Neural crest cell (in vitro differentiated cells): ENCODE measurements around the gene RALGPS1. TPM values are rescaled to one million over a fixed set of nuclear protein-coding genes. Genes with fewer than 3 reads are reported as not detected.

ENCODE experiments used
- DNase-seq: peaks from one replicate; pipeline ENCODE4 v3.0.0; 2021; ENCODE audit warnings: low read depth, mixed read lengths, low spot score
- H3K27ac Mint-ChIP-seq: one replicate; pipeline ENCODE4 v1.8.0; 2021; ENCODE audit warnings: mild to moderate bottlenecking, mixed read lengths; ENCODE audit not compliant: unreplicated experiment
- H3K27me3 Mint-ChIP-seq: 2 replicates; pipeline ENCODE4 v1.8.0; 2021; ENCODE audit warnings: low read depth, mild to moderate bottlenecking, mixed read lengths
- H3K36me3 Mint-ChIP-seq: 2 replicates; pipeline ENCODE4 v1.8.0; 2021; ENCODE audit warnings: low read depth, mild to moderate bottlenecking, mixed read lengths
- H3K4me1 Mint-ChIP-seq: 2 replicates; pipeline ENCODE4 v1.8.0; 2021; ENCODE audit warnings: mixed read lengths
- H3K4me3 Mint-ChIP-seq: one replicate; pipeline ENCODE4 v1.8.0; 2021; ENCODE audit warnings: mild to moderate bottlenecking, mixed read lengths
- H3K9me3 Mint-ChIP-seq: 2 replicates; pipeline ENCODE4 v1.8.0; 2021; ENCODE audit warnings: mixed read lengths
- total RNA-seq: library from RNA; stranded (reverse); gene quantifications from 2 replicates; pipeline ENCODE4 v1.2.1, GENCODE V29; 2021
- TF ChIP-seq, protein P1 (sequence below): fragments of 200-600 bp; sonication (generic); conservative IDR thresholded peaks from 2 replicates; pipeline ENCODE4 v1.5.0; 2021; ENCODE audit warnings: antibody characterized with exemption, mild to moderate bottlenecking

RALGPS1 gene
- total RNA-seq, 1 donor from 2014 or later = 11.7 TPM

DNA sequence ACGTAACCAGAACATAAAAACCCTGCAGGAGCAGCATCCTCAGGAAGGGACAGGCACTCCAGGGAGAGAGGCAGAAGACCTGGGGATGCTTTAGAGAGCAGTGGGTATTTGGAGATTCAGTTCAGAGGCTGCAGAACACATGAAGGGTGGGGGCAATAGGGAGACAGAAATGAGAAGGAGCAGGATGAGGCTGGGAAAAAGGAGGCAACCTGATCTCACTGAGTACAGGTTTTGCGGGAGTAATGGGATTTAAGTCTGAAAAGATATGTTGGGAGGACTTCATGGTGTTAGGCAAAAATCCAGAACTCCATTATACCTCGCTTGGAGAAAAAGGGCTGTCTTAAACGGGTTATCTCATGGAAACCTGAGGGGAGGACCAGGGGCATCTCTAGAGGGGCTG is 308.7 kb downstream of the RALGPS1 start:
- Mint-ChIP-seq H3K36me3 (no peaks in the 10 kb centered on the region), H3K27ac (no peak overlapping the region), H3K27me3 (peaks cover 48% of the 10 kb centered on the region), H3K9me3 (no peaks in the 10 kb centered on the region), H3K4me3 (peak overlapping the region; percentile 92), H3K4me1 (peaks cover 7% of the 10 kb centered on the region)
- TF ChIP-seq, protein P1, sequence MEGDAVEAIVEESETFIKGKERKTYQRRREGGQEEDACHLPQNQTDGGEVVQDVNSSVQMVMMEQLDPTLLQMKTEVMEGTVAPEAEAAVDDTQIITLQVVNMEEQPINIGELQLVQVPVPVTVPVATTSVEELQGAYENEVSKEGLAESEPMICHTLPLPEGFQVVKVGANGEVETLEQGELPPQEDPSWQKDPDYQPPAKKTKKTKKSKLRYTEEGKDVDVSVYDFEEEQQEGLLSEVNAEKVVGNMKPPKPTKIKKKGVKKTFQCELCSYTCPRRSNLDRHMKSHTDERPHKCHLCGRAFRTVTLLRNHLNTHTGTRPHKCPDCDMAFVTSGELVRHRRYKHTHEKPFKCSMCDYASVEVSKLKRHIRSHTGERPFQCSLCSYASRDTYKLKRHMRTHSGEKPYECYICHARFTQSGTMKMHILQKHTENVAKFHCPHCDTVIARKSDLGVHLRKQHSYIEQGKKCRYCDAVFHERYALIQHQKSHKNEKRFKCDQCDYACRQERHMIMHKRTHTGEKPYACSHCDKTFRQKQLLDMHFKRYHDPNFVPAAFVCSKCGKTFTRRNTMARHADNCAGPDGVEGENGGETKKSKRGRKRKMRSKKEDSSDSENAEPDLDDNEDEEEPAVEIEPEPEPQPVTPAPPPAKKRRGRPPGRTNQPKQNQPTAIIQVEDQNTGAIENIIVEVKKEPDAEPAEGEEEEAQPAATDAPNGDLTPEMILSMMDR = no peak
- no peak for DNase-seq

DNA sequence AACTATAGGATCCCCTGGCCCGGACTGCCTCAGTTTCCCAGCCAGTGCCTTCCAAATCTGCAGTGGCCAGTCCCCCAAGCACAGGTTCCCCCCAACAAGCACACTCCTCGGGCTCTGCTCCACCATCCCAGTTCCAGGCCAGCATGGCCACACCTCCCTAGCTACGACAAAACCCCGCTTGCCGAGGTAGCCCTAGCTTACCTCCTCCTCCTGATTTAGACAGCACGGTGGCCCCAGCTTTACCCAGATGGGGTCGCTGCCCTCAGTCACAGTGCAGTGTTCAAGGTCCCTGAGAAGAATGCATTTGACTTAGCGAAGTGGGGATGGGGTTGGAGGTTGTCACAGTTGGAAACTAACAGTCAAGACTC is 309.2 kb downstream of the RALGPS1 start:
- H3K27ac Mint-ChIP-seq = no peak overlapping the region
- peaks cover 48% of the 10 kb centered on the region for H3K27me3 Mint-ChIP-seq

DNA sequence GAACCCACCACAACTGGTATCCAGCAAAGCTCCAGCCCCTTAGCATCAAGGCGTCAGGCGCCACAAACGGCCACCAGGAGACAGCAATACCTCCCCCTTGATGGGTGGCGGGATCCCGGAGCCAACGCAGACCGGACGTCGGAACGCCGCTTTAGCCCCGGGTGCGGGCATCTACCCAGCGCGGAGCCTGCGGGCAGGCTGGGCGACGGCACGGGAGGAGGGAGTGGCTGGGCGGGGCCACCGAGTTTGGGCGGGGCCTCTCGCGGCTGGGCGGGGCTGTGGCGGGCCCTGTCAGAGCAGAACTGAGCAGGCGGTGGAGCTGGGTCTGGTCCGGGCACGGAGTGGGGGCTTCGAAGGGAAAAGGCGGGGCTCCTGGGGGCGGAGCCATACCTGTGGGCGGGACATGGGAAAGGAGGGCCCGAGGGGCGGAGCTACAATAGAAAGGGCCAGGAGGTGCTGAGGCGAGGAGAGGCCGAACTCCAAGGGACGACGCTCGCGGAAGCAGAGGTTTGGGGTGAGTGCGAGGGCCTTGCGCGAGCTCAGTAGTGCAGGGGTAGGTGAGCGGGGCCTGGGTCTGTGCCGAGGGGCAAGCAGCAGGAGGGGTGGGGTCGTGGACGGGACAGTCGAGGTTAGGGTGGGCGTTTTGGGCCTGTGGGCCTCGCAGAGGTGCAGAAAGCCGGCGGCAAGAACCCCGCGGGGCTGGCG is 309.7 kb downstream of the RALGPS1 start:
- TF ChIP-seq, protein P1 = peak; percentile 44
- H3K4me1 Mint-ChIP-seq = peaks cover 7% of the 10 kb centered on the region
- H3K27ac Mint-ChIP-seq = peak overlapping the region; percentile 91
- peaks cover 48% of the 10 kb centered on the region for H3K27me3 Mint-ChIP-seq
- peak overlapping the region; percentile 92 for H3K4me3 Mint-ChIP-seq
- DNase-seq = peak; percentile 86
- H3K36me3 Mint-ChIP-seq = no peaks in the 10 kb centered on the region
- H3K9me3 Mint-ChIP-seq = no peaks in the 10 kb centered on the region

More for the DNA sequence above, 309.2 kb downstream of the RALGPS1 start:
- peaks cover 7% of the 10 kb centered on the region for H3K4me1 Mint-ChIP-seq
- TF ChIP-seq, protein P1 = no peak
- H3K9me3 Mint-ChIP-seq = no peaks in the 10 kb centered on the region
- DNase-seq = no peak
- H3K4me3 Mint-ChIP-seq = peak overlapping the region; percentile 92
- H3K36me3 Mint-ChIP-seq = no peaks in the 10 kb centered on the region

DNA sequence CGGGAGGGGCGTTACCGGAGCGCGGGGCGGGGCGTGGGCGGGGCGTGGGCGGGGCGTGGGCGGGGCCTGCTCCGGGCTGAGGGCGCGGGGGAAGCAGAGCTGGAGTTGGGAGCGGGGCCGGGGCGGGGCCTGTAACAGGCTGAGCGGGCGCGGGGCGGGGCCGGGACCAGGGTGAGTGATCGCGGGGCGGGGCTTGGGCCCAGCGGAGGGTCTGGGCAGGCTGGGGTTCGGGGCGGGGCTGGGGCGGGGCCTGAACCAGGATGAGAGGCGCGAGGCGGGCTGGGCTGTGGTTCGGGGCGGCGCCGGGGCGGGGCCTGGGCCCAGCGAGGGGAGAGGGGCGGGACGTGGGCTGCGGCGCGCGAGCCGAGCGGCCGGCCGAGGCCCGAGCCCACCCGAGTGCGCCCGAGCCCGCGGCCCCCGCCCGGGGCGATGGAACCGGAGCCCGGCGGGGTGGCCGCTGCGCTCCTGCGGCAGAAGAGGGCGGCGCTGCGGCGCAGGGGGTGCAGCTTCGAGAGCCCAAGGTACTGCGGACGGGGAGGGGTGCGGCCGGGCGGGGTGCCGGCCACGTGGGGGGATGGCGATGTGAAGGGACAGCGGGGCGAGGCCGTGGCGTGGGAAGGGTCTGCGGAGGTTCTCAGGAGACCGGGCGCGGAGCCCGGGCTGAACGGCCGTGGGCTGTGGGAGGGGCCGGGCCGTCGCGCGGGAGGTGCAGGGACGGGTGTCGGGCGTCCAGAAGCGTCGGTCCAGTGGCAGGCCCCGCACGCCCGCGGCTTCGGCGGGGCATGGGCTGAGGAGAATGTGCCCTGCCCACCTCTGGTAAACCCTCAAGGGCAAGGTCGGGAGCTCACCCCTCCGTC is 310.5 kb downstream of the RALGPS1 start:
- Mint-ChIP-seq H3K9me3 (no peaks in the 10 kb centered on the region), H3K27me3 (peaks cover 48% of the 10 kb centered on the region), H3K4me1 (peaks cover 7% of the 10 kb centered on the region), H3K4me3 (peak overlapping the region; percentile 92), H3K27ac (no peak overlapping the region), H3K36me3 (no peaks in the 10 kb centered on the region)
- TF ChIP-seq, protein P1 = peak; percentile 11
- DNase-seq = peak; percentile 96

DNA sequence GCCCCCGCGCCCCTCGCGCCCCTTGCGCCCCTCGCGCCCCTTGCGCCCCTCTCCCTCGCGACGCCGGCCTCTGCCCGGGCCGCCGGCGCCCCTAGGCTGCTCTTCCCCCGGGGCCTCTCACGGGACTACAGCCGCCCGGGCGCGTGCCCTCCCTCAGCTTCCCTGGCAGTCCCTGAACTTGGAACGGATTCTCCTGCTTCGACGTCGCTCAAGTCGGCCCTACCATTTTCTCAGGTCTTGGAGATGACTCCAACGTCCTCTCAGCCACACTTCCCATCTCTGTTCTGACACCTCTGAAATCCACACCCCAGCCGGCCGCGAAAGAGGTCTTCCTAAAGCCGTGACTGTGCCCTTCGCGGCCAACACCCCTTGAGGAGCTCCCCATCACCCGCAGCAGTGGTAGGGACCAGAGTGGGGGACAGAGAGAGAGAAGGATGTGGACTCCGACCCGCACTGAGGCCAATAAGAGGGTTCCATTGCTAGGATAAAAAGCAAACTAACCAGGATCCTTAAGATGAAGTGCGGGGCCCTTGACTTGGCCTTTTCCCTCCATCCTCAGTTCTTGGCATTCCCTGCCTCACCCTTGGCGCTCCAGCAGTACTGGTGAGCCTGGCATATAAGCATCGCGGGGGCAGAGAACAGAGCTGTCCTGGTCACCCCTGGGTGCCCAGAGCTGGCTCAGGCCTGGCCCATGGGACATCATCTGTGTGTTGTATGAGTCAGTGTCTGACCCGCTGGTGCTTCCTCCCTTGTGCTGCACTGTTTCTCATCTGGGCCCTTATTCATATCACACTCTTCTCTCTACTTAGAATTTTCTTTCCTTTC is 311.4 kb downstream of the RALGPS1 start:
- TF ChIP-seq, protein P1 = no peak
- Mint-ChIP-seq H3K4me3 (peak overlapping the region; percentile 77), H3K27me3 (peaks cover 48% of the 10 kb centered on the region), H3K4me1 (peaks cover 7% of the 10 kb centered on the region), H3K27ac (no peak overlapping the region), H3K9me3 (no peaks in the 10 kb centered on the region), H3K36me3 (no peaks in the 10 kb centered on the region)
- no peak for DNase-seq
